Smooth muscle cell (in vitro differentiated cells): ENCODE measurements around the gene PC. TPM values are rescaled to one million over a fixed set of nuclear protein-coding genes. Genes with fewer than 3 reads are reported as not detected.
A peak's percentile ranks its signal among the peaks of the same experiment; 100 is the strongest.

Source experiments
- DNase-seq: peaks from one replicate; lab custom pipeline; 2025; ENCODE audit not compliant: unreplicated experiment; lab: John Stamatoyannopoulos, UW
- H2AFZ ChIP-seq: fragments of 200-600 bp; sonication (generic); 2 replicates; pipeline ENCODE4 v1.6.0; 2016; ENCODE audit warnings: antibody characterized with exemption, low read depth, mild to moderate bottlenecking
- H3F3A ChIP-seq: fragments of 200-600 bp; sonication (generic); 2 replicates; pipeline ENCODE4 v1.6.0; 2017; ENCODE audit warnings: antibody characterized with exemption, low read depth
- H3K27ac ChIP-seq: fragments of 200-600 bp; sonication (generic); 2 replicates; pipeline ENCODE4 v1.5.1; 2016; ENCODE audit warnings: low read depth, mild to moderate bottlenecking
- H3K27me3 ChIP-seq: fragments of 200-600 bp; sonication (generic); 2 replicates; pipeline ENCODE4 v1.6.1; 2016; ENCODE audit warnings: low read depth, mild to moderate bottlenecking
- H3K36me3 ChIP-seq: fragments of 200-600 bp; sonication (generic); 2 replicates; pipeline ENCODE4 v1.5.1; 2016; ENCODE audit warnings: low read depth
- H3K4me1 ChIP-seq: fragments of 200-600 bp; sonication (generic); 2 replicates; pipeline ENCODE4 v1.5.1; 2016; ENCODE audit warnings: low read depth
- H3K4me2 ChIP-seq: fragments of 200-600 bp; sonication (generic); 2 replicates; pipeline ENCODE4 v1.6.0; 2016; ENCODE audit warnings: mild to moderate bottlenecking
- H3K4me3 ChIP-seq: fragments of 200-600 bp; sonication (generic); 2 replicates; pipeline ENCODE4 v1.5.1; 2016; ENCODE audit warnings: mild to moderate bottlenecking
- H3K79me2 ChIP-seq: fragments of 200-600 bp; sonication (generic); 2 replicates; pipeline ENCODE4 v1.6.0; 2016; ENCODE audit warnings: low read depth, mild to moderate bottlenecking
- H3K9ac ChIP-seq: fragments of 200-600 bp; sonication (generic); 2 replicates; pipeline ENCODE4 v1.6.0; 2016; ENCODE audit warnings: low read depth
- H3K9me3 ChIP-seq: fragments of 200-600 bp; sonication (generic); replicated peaks from 2 replicates; pipeline ENCODE4 v1.5.1; 2016; ENCODE audit warnings: low read depth
- H4K20me1 ChIP-seq: fragments of 200-600 bp; sonication (generic); 2 replicates; pipeline ENCODE4 v1.6.0; 2016; ENCODE audit warnings: low read depth
- CTCF ChIP-seq: fragments of 200-600 bp; sonication (generic); IDR thresholded peaks from 2 replicates; pipeline ENCODE4 v1.5.1; 2017; ENCODE audit warnings: borderline replicate concordance, mild to moderate bottlenecking, antibody characterized with exemption; ENCODE audit not compliant: insufficient read depth, poor library complexity, severe bottlenecking
- WGBS: methylation state at CpG from one replicate; pipeline ENCODE4 v1.1.7; 2016; ENCODE audit warnings: low lambda C conversion rate; 5-methylcytosine and 5-hydroxymethylcytosine counted together
- polyA plus RNA-seq: library from polyadenylated mRNA; unstranded; fragments of >200 nt; fragmentation: Nextera tagmentation; extraction: Ambion mirVana; gene quantifications from 2 replicates; pipeline ENCODE4 v1.2.1, GENCODE V29; 2016
- total RNA-seq: library from RNA; depleted of rRNA; stranded (reverse); fragments of >200 nt; gene quantifications from 2 replicates; pipeline ENCODE4 v1.2.3, GENCODE V29; 2014

The PC gene
- total and polyA plus RNA-seq, 2 experiments from 2014 or later = 11.8 to 36.1 TPM

GRCh38 chr11:66976028-66976467 lies 17.9 kb upstream of the PC start:
- Histone ChIP-seq H3K27ac (no peak overlapping the region), H2AFZ (no peak overlapping the region), H3K4me1 (no peaks in the 10 kb centered on the region), H3K4me3 (no peak overlapping the region), H3K9me3 (no peaks in the 10 kb centered on the region), H3K79me2 (no peaks in the 10 kb centered on the region), H3K4me2 (no peak overlapping the region), H3K36me3 (no peaks in the 10 kb centered on the region), H3K27me3 (no peaks in the 10 kb centered on the region), H4K20me1 (no peaks in the 10 kb centered on the region), H3K9ac (no peak overlapping the region), H3F3A (no peaks in the 10 kb centered on the region)
- WGBS = 53% methylated on average over 9 of the region's 9 CpGs
- no peak for DNase-seq
- TF ChIP-seq CTCF = peak; percentile 61

- Histone ChIP-seq H3K4me3 (no peak overlapping the region), H4K20me1 (no peaks in the 10 kb centered on the region), H3K36me3 (no peaks in the 10 kb centered on the region), H3K4me2 (no peak overlapping the region), H3F3A (peaks cover 2% of the 10 kb centered on the region), H3K9me3 (no peaks in the 10 kb centered on the region), H3K79me2 (no peaks in the 10 kb centered on the region), H3K27me3 (no peaks in the 10 kb centered on the region), H3K9ac (no peak overlapping the region), H2AFZ (no peak overlapping the region), H3K4me1 (no peaks in the 10 kb centered on the region), H3K27ac (no peak overlapping the region)
- DNase-seq = no peak
- WGBS = 83% methylated on average over 11 of the region's 11 CpGs
- TF ChIP-seq CTCF = no peak
These were observed 17.3 kb upstream of the PC start for GRCh38 chr11:66975405-66976027.

- Histone ChIP-seq H3K4me3 (no peak within 1 kb of the TSS), H3K36me3 (no peaks in the 10 kb centered on the region), H3K27ac (no peak within 1 kb of the TSS), H3K9me3 (no peaks in the 10 kb centered on the region), H3K9ac (no peak within 1 kb of the TSS), H4K20me1 (no peaks in the 10 kb centered on the region), H2AFZ (no peak within 1 kb of the TSS), H3F3A (peaks cover 8% of the 10 kb centered on the region), H3K4me1 (no peaks in the 10 kb centered on the region), H3K4me2 (no peak within 1 kb of the TSS), H3K27me3 (no peaks in the 10 kb centered on the region), H3K79me2 (no peaks in the 10 kb centered on the region)
- 85% methylated on average over 10 of the region's 10 CpGs for WGBS
- no peak for TF ChIP-seq CTCF
- no peak for DNase-seq
These were observed 16.7 kb upstream of the PC start, which contains the start of gene C11orf86 for GRCh38 chr11:66974724-66975404. Gene C11orf86 (plus strand): TSS chr11:66975304. CDS start chr11:66975363, 59 bp downstream.
